Measurements from ENCODE around the gene RAC3.

- no peak for TF ChIP-seq CEBPB (IDR thresholded peaks at IDR 0.05)
- no peak for TF ChIP-seq CREB1 (IDR thresholded peaks at IDR 0.05; ENCODE audit: low read depth)
- TF ChIP-seq MAX (IDR thresholded peaks at IDR 0.05): no peak
- no peak for TF ChIP-seq YY1 (IDR thresholded peaks at IDR 0.05; ENCODE audit: low read depth)
- TF ChIP-seq REST (IDR thresholded peaks at IDR 0.05; ENCODE audit: low read depth): no peak
Observed at GRCh38 chr17:82031303-82031884, at the start of gene RAC3.
